MCF 10A (cell line): ENCODE results near the gene UBN2. TPM values are rescaled to one million over a fixed set of nuclear protein-coding genes. Genes with fewer than 3 reads are reported as not detected.

ENCODE experiments used
- BruUV-seq: library from RNA; stranded (reverse); fragments of 400-500 nt; replicated peaks from 2 replicates; lab custom pipeline; 2021; lab: Mats Ljungman, UMichigan
- CTCF ChIA-PET: fragments of 300-600 bp; sonication (Branson Sonifier 250); formaldehyde crosslinking; extraction: SDS; loops from one replicate; lab custom pipeline; 2021; ENCODE audit warnings: antibody characterized with exemption, inconsistent platforms; lab: Yijun Ruan, JAX
- POLR2A ChIA-PET: fragments of 300-600, 350-650 bp; sonication (Branson Sonifier 250); formaldehyde crosslinking; extraction: SDS; loops from one replicate; lab custom pipeline; 2020; ENCODE audit warnings: antibody characterized with exemption, inconsistent platforms; lab: Yijun Ruan, JAX
- DNase-seq: peaks from one replicate; pipeline ENCODE4 v3.0.0-alpha.2; 2018; ENCODE audit not compliant: unreplicated experiment
- H3K27ac Mint-ChIP-seq: one replicate; pipeline ENCODE4 v1.8.0; 2022; ENCODE audit warnings: mild to moderate bottlenecking, low read depth, mixed read lengths; ENCODE audit not compliant: unreplicated experiment
- H3K27me3 Mint-ChIP-seq: one replicate; pipeline ENCODE4 v1.8.0; 2022; ENCODE audit warnings: mixed read lengths; ENCODE audit not compliant: insufficient read depth, unreplicated experiment
- H3K36me3 Mint-ChIP-seq: one replicate; pipeline ENCODE4 v1.8.0; 2022; ENCODE audit warnings: mild to moderate bottlenecking, moderate library complexity, mixed read lengths; ENCODE audit not compliant: insufficient read depth, unreplicated experiment
- H3K4me1 Mint-ChIP-seq: one replicate; pipeline ENCODE4 v1.8.0; 2022; ENCODE audit warnings: mixed read lengths; ENCODE audit not compliant: insufficient read depth, unreplicated experiment
- H3K4me3 Mint-ChIP-seq: one replicate; pipeline ENCODE4 v1.8.0; 2022; ENCODE audit warnings: mild to moderate bottlenecking, moderate library complexity, mixed read lengths; ENCODE audit not compliant: unreplicated experiment
- H3K9me3 Mint-ChIP-seq: one replicate; pipeline ENCODE4 v1.8.0; 2022; ENCODE audit warnings: mixed read lengths; ENCODE audit not compliant: unreplicated experiment
- CTCF ChIP-seq: fragments of 200-600 bp; IDR thresholded peaks from one replicate; pipeline ENCODE4 v1.8.0; 2022; ENCODE audit warnings: antibody characterized with exemption, mild to moderate bottlenecking; ENCODE audit not compliant: unreplicated experiment
- intact Hi-C: fragments of 100-400 bp; cut with micrococcal nuclease; formaldehyde crosslinking; loops from 2 replicates; pipeline ENCODE4 v1.14.1; 2022
- total RNA-seq: library from RNA; stranded (reverse); gene quantifications from 2 replicates; pipeline ENCODE4 v1.2.3, GENCODE V29; 2022

Gene UBN2
- total RNA-seq, 1 experiment from 2014 or later, result 18.7 TPM

- DNase-seq, result no peak
- CTCF ChIA-PET, result no interaction called here
- no peak for TF ChIP-seq CTCF
- POLR2A ChIA-PET, result interaction anchor here (0.6 to 0.8 kb wide), 2 partner anchors 10 to 171 kb away, joined by 3 read pairs; no protein-coding TSS in a partner anchor
- H3K4me3 Mint-ChIP-seq, result no peak overlapping the region
- no peaks in the 10 kb centered on the region for H3K4me1 Mint-ChIP-seq
- no TSS peak for BruUV-seq
- H3K36me3 Mint-ChIP-seq, result peaks cover 58% of the 10 kb centered on the region
- intact Hi-C loops, result no loop called here
- H3K9me3 Mint-ChIP-seq, result no peaks in the 10 kb centered on the region
- H3K27ac Mint-ChIP-seq, result no peak overlapping the region
- H3K27me3 Mint-ChIP-seq, result no peaks in the 10 kb centered on the region
Measured at GRCh38 chr7:139254281-139254680, 23.2 kb downstream of the UBN2 start.

- CTCF ChIA-PET, result no interaction called here
- no TSS peak for BruUV-seq
- H3K27ac Mint-ChIP-seq, result no peak overlapping the region
- no peaks in the 10 kb centered on the region for H3K27me3 Mint-ChIP-seq
- no peak overlapping the region for H3K4me3 Mint-ChIP-seq
- intact Hi-C loops, result no loop called here
- TF ChIP-seq CTCF, result no peak
- H3K9me3 Mint-ChIP-seq, result no peaks in the 10 kb centered on the region
- peaks cover 61% of the 10 kb centered on the region for H3K36me3 Mint-ChIP-seq
- POLR2A ChIA-PET, result interaction anchor here (0.6 to 0.8 kb wide), 2 partner anchors 11 to 172 kb away, joined by 3 read pairs; no protein-coding TSS in a partner anchor
- DNase-seq, result no peak
- no peaks in the 10 kb centered on the region for H3K4me1 Mint-ChIP-seq
Measured at GRCh38 chr7:139254728-139255127, 23.7 kb downstream of the UBN2 start.

- POLR2A ChIA-PET, result no interaction called here
- intact Hi-C loops, result no loop called here
- no peak for TF ChIP-seq CTCF
Measured at GRCh38 chr7:139255290-139255689, 24.3 kb downstream of the UBN2 start.

GRCh38 chr7:139259142-139259541 lies 28.1 kb downstream of the UBN2 start:
- BruUV-seq, result no TSS peak
- no peak for DNase-seq
- Mint-ChIP-seq H3K27me3 (no peaks in the 10 kb centered on the region), H3K27ac (peak overlapping the region; percentile 44), H3K4me1 (no peaks in the 10 kb centered on the region), H3K4me3 (no peak overlapping the region), H3K9me3 (no peaks in the 10 kb centered on the region), H3K36me3 (peaks cover 64% of the 10 kb centered on the region)
- ChIA-PET POLR2A (no interaction called here), CTCF (no interaction called here)
- intact Hi-C loops, result no loop called here
- TF ChIP-seq CTCF, result no peak

More at GRCh38 chr7:139255290-139255689, 24.3 kb downstream of the UBN2 start:
- Mint-ChIP-seq H3K4me1 (no peaks in the 10 kb centered on the region), H3K27ac (no peak overlapping the region), H3K9me3 (no peaks in the 10 kb centered on the region), H3K36me3 (peaks cover 66% of the 10 kb centered on the region), H3K4me3 (no peak overlapping the region), H3K27me3 (no peaks in the 10 kb centered on the region)
- CTCF ChIA-PET, result interaction anchor here (0.6 kb wide), 1 partner anchor 239 kb away, joined by 3 read pairs; no protein-coding TSS in a partner anchor
- BruUV-seq, result no TSS peak
- DNase-seq, result no peak
